ENCODE measurements around the gene AHRR.

- no peak for TF ChIP-seq POLR2A (IDR thresholded peaks at IDR 0.05; ENCODE audit: low read depth, low read length)
- no peak for TF ChIP-seq CTCF (conservative IDR thresholded peaks at IDR 0.05; ENCODE audit: low read depth, low read length)
- no peak for TF ChIP-seq CEBPB (IDR thresholded peaks at IDR 0.05; ENCODE audit: low read depth, low read length)
- TF ChIP-seq FOS (IDR thresholded peaks at IDR 0.05; ENCODE audit: low read depth, low read length), result no peak
- TF ChIP-seq RCOR1 (IDR thresholded peaks at IDR 0.05; ENCODE audit: insufficient replicate concordance, low read length), result no peak
- no peak for TF ChIP-seq RFX5 (IDR thresholded peaks at IDR 0.05; ENCODE audit: low read depth, low read length)
- TF ChIP-seq RAD21 (IDR thresholded peaks at IDR 0.05; ENCODE audit: low read length), result no peak
- no peak for TF ChIP-seq ELK1 (IDR thresholded peaks at IDR 0.05; ENCODE audit: borderline replicate concordance, low read depth, low read length)
- TF ChIP-seq BHLHE40 (IDR thresholded peaks at IDR 0.05; ENCODE audit: low read depth, low read length), result no peak
Measured at GRCh38 chr5:422323-423232, 101.1 kb downstream of the AHRR start.
